Measurements from ENCODE around the gene PHF23. TPM values are rescaled to one million over a fixed set of nuclear protein-coding genes. Genes with fewer than 3 reads are reported as not detected.

The PHF23 gene
- total and polyA plus RNA-seq, 4 donors: 25.4 to 40.5 (median 27.2) TPM

- H3K27ac ChIP-seq (ENCODE audit: low read depth in 1 of 2, low read length in 1 of 2): peak overlapping the region; percentile 39 to 96
- peak overlapping the region in 1 of 2 donors; percentile 65 for H3K9ac ChIP-seq (ENCODE audit: insufficient read depth in 1 of 2, low read length in 2 of 2)
- 6 to 18% methylated on average over 12 of the region's 12 CpGs for WGBS, 2 donors
- no peak overlapping the region for H3K4me3 ChIP-seq
- no peak for ATAC-seq (ENCODE audit: insufficient read depth, low FRiP score)
- peaks cover 6 to 54% (median 20%) of the 10 kb centered on the region in 5 donors for H3K4me1 ChIP-seq (ENCODE audit: control insufficient read depth in 5 of 5, insufficient read depth in 5 of 5, low read length in 5 of 5)
- peaks cover 5 to 29% (median 13%) of the 10 kb centered on the region in 4 donors for H3K36me3 ChIP-seq (ENCODE audit: control insufficient read depth in 4 of 4, insufficient read depth in 4 of 4, low read length in 4 of 4)
- no peaks in the 10 kb centered on the region for H3K27me3 ChIP-seq (ENCODE audit: control insufficient read depth in 3 of 3, insufficient read depth in 3 of 3, low read length in 2 of 3)
- no peaks in the 10 kb centered on the region for H3K9me3 ChIP-seq (ENCODE audit: control insufficient read depth in 4 of 4, insufficient read depth in 3 of 4, low read length in 3 of 4)
- TF ChIP-seq, protein P1, sequence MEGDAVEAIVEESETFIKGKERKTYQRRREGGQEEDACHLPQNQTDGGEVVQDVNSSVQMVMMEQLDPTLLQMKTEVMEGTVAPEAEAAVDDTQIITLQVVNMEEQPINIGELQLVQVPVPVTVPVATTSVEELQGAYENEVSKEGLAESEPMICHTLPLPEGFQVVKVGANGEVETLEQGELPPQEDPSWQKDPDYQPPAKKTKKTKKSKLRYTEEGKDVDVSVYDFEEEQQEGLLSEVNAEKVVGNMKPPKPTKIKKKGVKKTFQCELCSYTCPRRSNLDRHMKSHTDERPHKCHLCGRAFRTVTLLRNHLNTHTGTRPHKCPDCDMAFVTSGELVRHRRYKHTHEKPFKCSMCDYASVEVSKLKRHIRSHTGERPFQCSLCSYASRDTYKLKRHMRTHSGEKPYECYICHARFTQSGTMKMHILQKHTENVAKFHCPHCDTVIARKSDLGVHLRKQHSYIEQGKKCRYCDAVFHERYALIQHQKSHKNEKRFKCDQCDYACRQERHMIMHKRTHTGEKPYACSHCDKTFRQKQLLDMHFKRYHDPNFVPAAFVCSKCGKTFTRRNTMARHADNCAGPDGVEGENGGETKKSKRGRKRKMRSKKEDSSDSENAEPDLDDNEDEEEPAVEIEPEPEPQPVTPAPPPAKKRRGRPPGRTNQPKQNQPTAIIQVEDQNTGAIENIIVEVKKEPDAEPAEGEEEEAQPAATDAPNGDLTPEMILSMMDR (IDR thresholded peaks at IDR 0.05; ENCODE audit: control extremely low read depth, extremely low read depth): no peak
- no peak for DNase-seq
These were observed 19.9 kb downstream of the PHF23 start for GRCh38 chr17:7219229-7219811.

DNA sequence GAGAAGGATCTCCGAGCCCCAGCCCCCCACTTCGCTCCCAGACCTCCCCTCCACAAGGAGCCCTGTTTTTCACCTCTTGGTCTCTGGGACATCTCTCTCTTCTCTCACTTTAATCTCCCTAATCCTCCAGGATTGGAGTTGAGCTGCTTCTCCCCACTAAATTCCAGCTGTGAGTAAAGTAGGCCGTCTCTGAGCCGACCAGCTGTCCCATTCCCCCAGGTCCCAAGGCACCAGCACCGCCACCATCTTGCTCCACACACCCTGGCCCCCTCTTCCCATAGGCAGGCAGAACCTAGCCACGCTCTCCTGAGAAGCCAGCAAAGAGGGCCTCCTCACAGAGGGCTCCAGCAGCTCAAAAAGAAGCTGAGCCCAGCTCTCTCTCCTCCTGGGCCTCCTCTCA is 20.5 kb downstream of the PHF23 start:
- Histone ChIP-seq H3K27ac (ENCODE audit: low read depth in 1 of 2, low read length in 1 of 2) (no peak overlapping the region), H3K36me3 (ENCODE audit: control insufficient read depth in 4 of 4, insufficient read depth in 4 of 4, low read length in 4 of 4) (peaks cover 3 to 24% (median 13%) of the 10 kb centered on the region in 4 donors), H3K9ac (ENCODE audit: insufficient read depth in 1 of 2, low read length in 2 of 2) (no peak overlapping the region), H3K4me3 (no peak overlapping the region), H3K9me3 (ENCODE audit: control insufficient read depth in 4 of 4, insufficient read depth in 3 of 4, low read length in 3 of 4) (no peaks in the 10 kb centered on the region), H3K27me3 (ENCODE audit: control insufficient read depth in 3 of 3, insufficient read depth in 3 of 3, low read length in 2 of 3) (no peaks in the 10 kb centered on the region), H3K4me1 (ENCODE audit: control insufficient read depth in 5 of 5, insufficient read depth in 5 of 5, low read length in 5 of 5) (peaks cover 6 to 57% (median 24%) of the 10 kb centered on the region in 5 donors)
- no peak for ATAC-seq (ENCODE audit: insufficient read depth, low FRiP score)
- TF ChIP-seq, protein P1 (IDR thresholded peaks at IDR 0.05; ENCODE audit: control extremely low read depth, extremely low read depth): no peak
- DNase-seq: no peak
- WGBS, 2 donors: 81 to 88% methylated on average over 6 of the region's 6 CpGs

DNA sequence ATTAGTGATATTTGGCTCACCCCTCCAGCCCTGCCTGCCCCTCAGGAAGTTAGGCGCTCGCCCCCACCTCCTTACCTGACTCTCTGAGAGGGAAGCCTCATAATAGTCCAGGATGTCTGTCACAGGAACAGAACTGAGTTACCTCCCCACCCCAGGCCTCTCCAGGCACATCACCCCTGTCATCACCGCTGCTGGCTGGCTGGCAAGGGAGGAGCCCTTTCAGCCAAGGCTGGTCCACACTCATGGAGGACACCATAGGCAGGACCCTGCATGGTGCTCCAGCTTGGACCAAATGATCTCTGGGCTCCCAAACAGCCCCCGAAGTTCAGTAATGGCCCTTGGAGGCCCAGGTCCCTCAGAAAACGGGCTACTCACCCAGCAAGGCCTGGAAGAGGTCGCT is 21.1 kb downstream of the PHF23 start:
- no peak for ATAC-seq (ENCODE audit: insufficient read depth, low FRiP score)
- TF ChIP-seq, protein P1 (IDR thresholded peaks at IDR 0.05; ENCODE audit: control extremely low read depth, extremely low read depth): no peak
- peak overlapping the region in 1 of 2 donors; percentile 94 for H3K9ac ChIP-seq (ENCODE audit: insufficient read depth in 1 of 2, low read length in 2 of 2)
- peaks cover 0 to 18% (median 12%) of the 10 kb centered on the region in 4 donors for H3K36me3 ChIP-seq (ENCODE audit: control insufficient read depth in 4 of 4, insufficient read depth in 4 of 4, low read length in 4 of 4)
- peak overlapping the region in 1 of 2 donors; percentile 20 for H3K27ac ChIP-seq (ENCODE audit: low read depth in 1 of 2, low read length in 1 of 2)
- H3K4me1 ChIP-seq (ENCODE audit: control insufficient read depth in 5 of 5, insufficient read depth in 5 of 5, low read length in 5 of 5): peaks cover 6 to 61% (median 24%) of the 10 kb centered on the region in 5 donors
- no peaks in the 10 kb centered on the region for H3K27me3 ChIP-seq (ENCODE audit: control insufficient read depth in 3 of 3, insufficient read depth in 3 of 3, low read length in 2 of 3)
- no peak overlapping the region for H3K4me3 ChIP-seq
- no peak for DNase-seq
- WGBS, 2 donors: 55 to 68% methylated on average over 6 of the region's 6 CpGs
- no peaks in the 10 kb centered on the region for H3K9me3 ChIP-seq (ENCODE audit: control insufficient read depth in 4 of 4, insufficient read depth in 3 of 4, low read length in 3 of 4)

Data from lung (tissue), 12 donors.